ENCODE results near the gene PDE3A.
"Not testable (repeated sequence)": the region's sequence is repeated elsewhere in the genome, so short reads cannot be mapped to it uniquely, and the experiment has no call there.

The PDE3A gene

GRCh38 chr12:20602641-20603391 is 234.5 kb downstream of the PDE3A start:
- no peak for DNase-seq (ENCODE audit: low read depth, low spot score)

GRCh38 chr12:20604408-20605067 is 236.2 kb downstream of the PDE3A start:
- DNase-seq (ENCODE audit: low read depth, low spot score), result no peak

DNA sequence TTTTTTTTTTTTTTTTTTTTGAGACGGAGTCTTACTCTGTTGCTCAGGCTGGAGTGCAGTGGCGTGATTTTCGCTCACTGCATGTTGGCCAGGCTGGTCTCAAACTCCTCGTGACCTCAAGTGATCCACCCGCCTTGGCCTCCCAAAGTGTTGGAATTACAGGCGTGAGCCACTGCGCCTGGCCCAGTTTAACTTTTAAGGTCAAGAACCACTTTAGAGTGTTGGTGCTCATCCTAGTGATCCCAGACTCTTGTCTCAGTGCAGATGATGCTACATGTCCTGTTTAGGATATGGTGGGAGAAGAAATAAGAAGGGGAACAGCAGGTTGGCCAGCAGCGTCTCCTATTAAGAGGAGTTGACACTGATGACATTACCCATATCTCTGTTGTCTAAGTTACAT is 246.7 kb downstream of the PDE3A start:
- not testable (repeated sequence) for DNase-seq (ENCODE audit: low read depth, low spot score)

DNA sequence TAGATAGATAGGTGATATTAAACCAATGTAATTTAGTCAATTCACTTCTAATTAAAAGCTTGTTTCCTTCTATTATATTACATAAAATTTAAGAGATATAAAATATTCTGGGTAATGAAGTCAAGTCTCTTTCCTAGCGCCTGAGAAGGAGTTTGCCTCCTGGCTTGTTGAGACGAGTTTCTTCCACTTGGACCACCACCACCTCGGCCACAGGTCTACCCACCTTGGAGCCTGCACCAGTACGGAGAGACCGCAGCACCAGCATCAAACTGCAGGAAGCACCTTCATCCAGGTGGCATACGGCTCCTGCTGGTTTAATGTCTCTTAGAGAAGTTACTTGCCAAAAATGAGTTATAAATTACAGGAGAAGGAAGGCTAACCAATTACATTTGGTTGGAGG is 247.8 kb downstream of the PDE3A start:
- DNase-seq (ENCODE audit: low read depth, low spot score), result no peak

GRCh38 chr12:20620261-20620660 is 251.9 kb downstream of the PDE3A start:
- DNase-seq (ENCODE audit: low read depth, low spot score), result no peak

- DNase-seq (ENCODE audit: low read depth, low spot score), result no peak
These were observed 256.4 kb downstream of the PDE3A start for GRCh38 chr12:20624718-20625117.

- no peak for DNase-seq (ENCODE audit: low read depth, low spot score)
These were observed 257.2 kb downstream of the PDE3A start for GRCh38 chr12:20625531-20625930.

DNA sequence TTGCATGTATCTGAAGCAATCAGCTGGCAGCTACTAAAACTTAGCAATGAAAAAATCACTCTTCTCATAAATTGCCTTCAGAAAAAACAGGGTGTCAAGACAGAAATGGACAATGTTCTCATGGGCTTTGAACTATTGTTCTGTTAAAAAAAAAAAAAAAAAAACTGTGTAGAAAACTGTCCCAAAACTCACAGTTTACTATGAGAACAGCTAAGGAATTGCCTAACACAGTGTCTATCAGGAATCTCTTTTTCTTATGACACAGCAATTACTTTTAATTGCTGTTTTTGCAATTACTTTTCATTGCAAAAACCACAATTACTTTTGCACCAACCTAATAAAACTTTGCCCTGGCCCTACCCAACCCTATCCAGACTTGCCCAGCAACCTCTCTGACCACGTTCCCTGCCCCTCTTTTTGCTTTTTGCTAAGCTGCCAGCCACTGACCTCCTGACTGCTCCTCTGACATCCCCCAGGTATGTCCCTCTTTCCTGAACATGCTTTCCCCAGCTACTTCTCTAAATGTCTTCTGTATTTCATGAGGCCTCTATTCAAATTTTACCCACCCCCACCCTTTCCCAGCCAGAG is 258.8 kb downstream of the PDE3A start:
- DNase-seq (ENCODE audit: low read depth, low spot score), result no peak

GRCh38 chr12:20628226-20628787 is 260.0 kb downstream of the PDE3A start:
- no peak for DNase-seq (ENCODE audit: low read depth, low spot score)

DNA sequence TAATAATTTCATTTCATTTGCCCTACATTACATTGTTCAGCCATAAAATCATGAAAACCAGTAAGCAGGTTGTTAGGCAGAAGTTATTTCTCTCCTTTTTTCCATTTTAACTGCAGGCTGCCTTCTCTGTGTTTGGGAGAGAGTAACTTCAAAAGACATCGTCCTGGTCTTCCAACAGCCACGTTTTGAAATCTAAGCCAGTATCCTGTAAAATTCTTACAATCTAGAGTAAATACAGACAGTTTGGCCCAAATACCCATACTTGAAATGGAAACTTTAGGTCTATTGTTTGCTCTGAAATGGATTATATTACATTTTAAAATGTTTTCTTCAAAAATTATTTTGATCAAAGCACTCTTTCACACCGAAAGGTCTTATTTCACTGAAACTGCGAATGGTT is 260.7 kb downstream of the PDE3A start:
- DNase-seq (ENCODE audit: low read depth, low spot score), result no peak

GRCh38 chr12:20629414-20630156 is 261.2 kb downstream of the PDE3A start:
- no peak for DNase-seq (ENCODE audit: low read depth, low spot score)

DNA sequence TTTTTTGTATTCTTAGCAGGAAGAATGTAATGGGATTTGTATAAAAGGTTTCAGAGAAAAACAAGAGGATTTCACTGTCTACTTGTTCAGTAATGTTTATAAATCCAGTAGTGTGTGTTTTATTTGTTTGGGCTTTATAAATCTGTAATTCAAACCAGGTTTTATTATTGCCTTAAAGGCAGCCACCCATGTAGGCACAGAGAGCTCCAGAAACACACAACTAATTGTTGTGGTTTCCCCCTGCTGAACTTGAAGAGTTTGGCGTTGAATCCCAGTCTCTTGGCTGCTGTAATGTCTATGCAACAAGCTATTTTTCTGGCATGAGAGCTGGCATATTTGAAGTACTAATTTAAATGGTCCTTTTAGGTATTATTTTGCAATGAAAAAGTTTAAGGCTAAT is 263.4 kb downstream of the PDE3A start:
- no peak for DNase-seq (ENCODE audit: low read depth, low spot score)

DNA sequence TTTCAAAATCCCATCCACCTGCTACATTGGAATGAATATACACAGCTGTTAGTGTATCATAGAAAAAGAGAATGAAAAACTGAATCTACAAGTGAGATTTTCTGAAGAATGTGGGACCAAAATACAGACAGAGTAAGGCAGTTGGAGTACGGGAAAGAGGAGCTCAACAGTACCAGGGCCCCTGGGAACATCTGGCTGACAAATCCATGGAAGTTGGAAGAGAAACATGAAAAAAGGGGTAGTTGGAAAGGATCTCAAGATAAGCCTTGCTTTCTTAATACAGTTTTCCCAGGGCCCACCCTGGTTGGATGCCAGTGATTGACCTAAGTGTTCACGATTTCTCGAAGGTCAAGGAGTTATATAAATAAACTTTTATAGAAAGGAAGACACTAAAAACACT is 272.8 kb downstream of the PDE3A start:
- no peak for DNase-seq (ENCODE audit: low read depth, low spot score)

DNA sequence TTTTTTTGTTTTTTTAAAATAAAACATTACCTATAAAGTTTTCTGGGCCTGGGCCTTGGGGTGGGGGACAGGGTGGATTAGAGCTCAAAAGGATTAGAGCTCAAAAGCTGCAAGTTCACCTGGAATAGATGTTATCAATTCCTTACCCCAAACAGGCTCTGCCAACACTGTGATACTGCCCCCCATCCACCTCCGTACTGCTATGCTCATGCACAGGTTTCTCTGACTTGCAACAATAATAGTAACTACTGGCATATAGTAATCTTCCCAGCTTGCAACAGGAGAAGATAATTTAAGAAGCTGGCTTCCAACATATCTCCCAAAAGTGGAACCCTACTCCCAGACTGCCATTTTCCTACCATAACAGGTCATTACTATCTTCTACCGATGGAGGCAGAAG is 275.5 kb downstream of the PDE3A start:
- DNase-seq (ENCODE audit: low read depth, low spot score), result no peak

- DNase-seq (ENCODE audit: low read depth, low spot score), result no peak
These were observed 278.0 kb downstream of the PDE3A start for GRCh38 chr12:20646239-20646827.

GRCh38 chr12:20653871-20654270 is 285.5 kb downstream of the PDE3A start:
- DNase-seq (ENCODE audit: low read depth, low spot score), result no peak

DNA sequence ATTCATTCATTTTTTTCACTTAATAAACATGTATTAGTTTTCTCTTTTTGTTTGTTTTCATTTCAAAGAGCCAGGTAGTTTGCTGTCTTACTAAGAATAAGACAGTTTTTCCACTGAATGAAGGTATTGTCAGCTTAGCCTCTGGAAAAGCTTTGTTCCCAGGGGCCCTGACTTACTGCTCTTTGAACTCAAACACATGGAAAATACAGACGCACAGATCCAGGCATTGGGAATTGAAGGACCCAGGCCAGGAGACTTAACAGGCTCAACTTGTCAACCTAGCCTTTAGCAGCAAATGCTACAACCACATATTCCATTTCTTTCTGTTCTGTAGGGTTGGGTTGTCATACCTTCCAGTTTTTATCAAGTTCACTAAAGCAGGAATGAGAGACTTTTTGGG is 288.3 kb downstream of the PDE3A start:
- DNase-seq (ENCODE audit: low read depth, low spot score), result no peak

DNA sequence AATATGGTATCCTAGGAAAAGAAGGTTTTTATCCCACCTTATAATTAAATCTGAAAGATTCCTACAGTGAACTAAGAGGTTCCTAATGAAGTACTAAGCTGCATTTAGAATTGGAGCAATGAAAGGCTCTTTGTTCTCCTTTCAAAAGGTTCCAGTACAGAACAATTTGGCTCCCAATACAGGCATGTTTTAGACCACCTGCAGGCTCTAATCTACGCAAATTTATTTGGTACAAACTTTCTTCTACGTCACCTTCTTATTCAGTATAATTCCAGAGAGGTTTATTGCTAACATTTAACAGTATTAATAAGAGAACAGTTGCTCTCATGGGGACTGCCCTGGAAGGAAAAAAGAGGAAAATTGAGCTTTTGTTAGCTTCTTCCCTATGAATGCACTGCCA is 289.2 kb downstream of the PDE3A start:
- no peak for DNase-seq (ENCODE audit: low read depth, low spot score)

DNA sequence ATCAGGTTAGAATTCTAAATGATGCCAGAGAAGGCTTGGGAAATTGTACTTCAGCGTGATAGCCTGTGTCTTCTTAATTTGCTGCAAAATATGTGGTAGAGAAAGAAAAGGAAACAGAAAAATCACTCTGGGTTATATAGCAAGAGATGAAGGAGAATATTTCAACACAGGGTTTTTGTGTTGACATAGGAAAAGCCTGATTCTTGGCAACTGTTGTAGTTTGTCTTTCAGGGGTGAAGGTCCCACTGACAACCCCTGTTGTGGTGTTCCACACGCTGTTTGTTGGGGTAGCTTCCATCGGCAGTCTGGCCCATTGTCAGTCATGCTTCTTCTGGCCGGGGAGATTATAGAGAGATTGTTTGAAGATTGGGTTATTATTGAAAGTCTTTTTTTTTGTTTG is 313.0 kb downstream of the PDE3A start:
- DNase-seq (ENCODE audit: low read depth, low spot score), result no peak

GRCh38 chr12:20695232-20695631 is 326.9 kb downstream of the PDE3A start, which contains the start of gene SLCO1C1:
SLCO1C1 (plus strand) TSS chr12:20695332; CDS start chr12:20699577, 4,245 bp downstream.
- no peak for DNase-seq (ENCODE audit: low read depth, low spot score)

DNA sequence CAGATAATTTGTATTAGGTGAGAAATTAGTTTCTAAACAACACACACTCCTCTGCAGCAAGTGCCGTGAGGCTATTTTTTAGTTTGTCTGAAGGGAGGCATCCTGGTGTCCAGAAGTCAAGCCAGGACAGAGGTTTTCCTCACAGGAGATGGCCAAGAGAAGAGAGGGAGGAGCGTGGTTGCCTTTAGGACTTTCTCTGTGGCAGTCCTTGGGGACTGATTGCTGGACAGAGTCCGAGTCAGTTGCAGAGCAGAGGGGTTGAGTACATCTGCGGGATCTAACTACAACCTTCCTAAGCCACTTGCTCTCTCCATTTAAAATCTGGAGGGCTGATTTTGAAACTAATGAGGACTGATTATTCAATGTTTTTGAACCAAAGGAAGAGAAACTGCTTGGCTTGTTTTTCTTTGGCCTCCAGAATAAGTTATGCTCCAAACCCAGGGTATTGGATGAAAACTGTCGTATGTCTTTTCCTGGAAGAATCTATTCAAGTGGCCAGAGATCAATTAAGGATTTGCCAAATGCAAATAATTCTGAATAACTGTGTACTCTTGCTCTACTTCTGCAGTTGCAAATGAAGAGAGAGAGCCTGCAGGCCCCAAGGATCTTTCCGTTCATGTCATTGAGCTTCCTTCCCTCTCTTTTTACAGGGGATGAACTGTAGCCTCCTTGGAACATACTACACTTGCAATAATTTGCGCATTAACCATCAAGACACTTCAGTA is 328.0 kb downstream of the PDE3A start:
- no peak for DNase-seq (ENCODE audit: low read depth, low spot score)
